CMK (cell line): ENCODE measurements around the gene PHC3.
"Not testable (repeated sequence)": the region's sequence is repeated elsewhere in the genome, so short reads cannot be mapped to it uniquely, and the experiment has no call there.

Source experiments
- DNase-seq: peaks from one replicate; pipeline ENCODE4 v3.0.0-alpha.2; 2010; ENCODE audit warnings: low read depth

PHC3 gene, protein sequence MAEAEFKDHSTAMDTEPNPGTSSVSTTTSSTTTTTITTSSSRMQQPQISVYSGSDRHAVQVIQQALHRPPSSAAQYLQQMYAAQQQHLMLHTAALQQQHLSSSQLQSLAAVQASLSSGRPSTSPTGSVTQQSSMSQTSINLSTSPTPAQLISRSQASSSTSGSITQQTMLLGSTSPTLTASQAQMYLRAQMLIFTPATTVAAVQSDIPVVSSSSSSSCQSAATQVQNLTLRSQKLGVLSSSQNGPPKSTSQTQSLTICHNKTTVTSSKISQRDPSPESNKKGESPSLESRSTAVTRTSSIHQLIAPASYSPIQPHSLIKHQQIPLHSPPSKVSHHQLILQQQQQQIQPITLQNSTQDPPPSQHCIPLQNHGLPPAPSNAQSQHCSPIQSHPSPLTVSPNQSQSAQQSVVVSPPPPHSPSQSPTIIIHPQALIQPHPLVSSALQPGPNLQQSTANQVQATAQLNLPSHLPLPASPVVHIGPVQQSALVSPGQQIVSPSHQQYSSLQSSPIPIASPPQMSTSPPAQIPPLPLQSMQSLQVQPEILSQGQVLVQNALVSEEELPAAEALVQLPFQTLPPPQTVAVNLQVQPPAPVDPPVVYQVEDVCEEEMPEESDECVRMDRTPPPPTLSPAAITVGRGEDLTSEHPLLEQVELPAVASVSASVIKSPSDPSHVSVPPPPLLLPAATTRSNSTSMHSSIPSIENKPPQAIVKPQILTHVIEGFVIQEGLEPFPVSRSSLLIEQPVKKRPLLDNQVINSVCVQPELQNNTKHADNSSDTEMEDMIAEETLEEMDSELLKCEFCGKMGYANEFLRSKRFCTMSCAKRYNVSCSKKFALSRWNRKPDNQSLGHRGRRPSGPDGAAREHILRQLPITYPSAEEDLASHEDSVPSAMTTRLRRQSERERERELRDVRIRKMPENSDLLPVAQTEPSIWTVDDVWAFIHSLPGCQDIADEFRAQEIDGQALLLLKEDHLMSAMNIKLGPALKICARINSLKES

DNA sequence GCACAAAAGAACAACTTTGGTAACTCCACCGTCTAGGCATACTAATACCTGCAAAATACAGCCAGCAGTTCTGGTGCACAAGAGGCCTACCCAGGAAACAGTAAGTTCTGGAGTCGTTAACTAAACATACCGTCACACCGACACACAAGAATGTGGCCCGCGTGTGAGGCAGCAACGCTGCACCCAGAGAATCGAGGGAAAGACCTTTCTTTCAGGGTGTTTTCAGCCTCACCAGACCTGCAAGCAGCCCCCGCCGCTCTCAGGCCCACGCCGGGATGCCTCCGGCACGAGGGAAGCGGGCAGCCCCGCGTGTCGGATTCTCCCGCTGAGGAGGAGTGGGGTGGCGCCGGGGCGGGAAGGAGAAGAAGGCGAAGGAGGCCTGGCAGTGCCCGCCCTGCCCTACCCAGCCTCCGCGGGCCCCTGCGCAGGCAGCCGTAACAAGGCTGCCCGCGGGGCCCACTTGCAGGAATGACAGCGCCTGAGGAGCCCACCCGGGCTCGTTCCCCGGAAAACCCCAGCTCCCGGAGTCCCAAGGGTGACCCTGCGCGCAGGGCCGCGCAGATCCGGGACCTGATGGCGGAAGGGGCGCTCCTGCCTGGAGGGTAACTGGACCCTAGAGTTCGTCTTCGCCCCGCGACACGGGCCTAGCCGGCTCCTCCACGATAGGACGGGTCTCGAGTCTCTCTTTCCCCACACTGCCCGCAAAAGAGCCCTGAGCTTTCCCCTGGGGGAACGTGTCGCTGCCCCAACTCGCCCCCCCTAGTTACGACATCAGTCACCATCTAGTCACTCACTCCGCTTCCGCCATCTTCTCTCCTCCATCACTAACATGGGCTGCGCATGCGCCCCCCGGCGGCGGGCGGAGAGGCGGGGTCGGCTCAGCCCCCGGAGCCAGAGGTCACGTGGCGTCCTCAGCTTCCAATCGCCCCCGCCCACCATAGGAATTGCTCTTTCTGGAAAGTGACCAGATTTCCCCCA is at the start of gene PHC3:
Gene PHC3, minus strand, starts transcription at position 826 of the 978 bp plus-strand sequence. Its CDS starts 18 bp downstream, at position 808.
- DNase-seq: peak; percentile 73

DNA sequence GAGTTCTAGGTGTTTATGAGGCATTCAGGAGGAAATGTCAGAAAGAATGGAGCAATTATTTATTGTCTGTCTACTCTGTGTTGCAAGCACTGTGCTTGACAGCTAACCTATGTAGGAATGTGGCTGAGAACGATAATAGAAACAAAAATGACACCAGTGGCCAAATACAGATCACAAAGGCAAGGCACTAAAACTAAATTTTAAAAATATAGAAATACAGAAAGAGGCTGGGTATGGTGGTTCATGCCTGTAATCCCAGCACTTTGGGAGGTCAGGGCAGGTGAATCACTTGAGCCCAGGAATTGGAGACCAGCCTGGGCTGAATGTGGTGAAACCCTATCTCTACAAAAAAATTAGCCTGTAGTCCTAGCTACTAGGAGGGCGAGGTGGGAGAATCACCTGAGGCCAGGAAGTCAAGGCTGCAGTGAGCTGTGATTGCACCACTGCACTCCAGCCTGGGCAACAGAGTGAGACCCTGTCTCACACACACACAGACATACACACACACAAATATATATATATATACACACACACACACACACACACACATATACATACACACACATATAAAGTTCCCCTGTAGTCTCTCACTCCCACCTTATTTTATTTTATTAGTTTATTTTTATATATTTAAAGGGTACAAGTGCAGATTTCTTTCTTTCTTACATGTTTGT is 46.7 kb upstream of the PHC3 start:
- no peak for DNase-seq

DNA sequence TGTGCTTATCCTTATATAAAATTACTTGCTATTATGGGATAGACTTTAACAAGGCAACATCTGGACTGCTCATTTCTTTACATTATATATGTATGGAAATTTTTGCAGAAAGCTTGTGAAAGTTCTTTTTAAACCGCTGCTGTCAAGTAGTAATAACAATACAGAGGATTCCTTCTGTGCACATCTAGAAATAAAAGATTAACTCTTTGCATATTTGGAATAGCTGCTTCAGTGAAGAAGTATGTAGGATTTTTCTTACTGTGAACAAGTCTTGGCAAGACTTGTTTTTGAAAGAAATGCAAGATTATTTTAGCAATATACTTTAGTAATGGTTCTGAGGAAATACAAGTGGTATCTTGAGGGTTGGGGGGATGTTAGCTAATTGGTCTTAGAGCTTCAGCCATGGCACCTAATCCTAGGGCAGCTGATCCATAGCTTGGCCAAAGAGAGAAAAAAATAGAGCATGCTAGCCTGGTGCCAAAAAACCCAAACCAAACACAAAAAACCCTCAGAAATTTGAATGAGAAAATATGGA is 45.0 kb upstream of the PHC3 start:
- no peak for DNase-seq

DNA sequence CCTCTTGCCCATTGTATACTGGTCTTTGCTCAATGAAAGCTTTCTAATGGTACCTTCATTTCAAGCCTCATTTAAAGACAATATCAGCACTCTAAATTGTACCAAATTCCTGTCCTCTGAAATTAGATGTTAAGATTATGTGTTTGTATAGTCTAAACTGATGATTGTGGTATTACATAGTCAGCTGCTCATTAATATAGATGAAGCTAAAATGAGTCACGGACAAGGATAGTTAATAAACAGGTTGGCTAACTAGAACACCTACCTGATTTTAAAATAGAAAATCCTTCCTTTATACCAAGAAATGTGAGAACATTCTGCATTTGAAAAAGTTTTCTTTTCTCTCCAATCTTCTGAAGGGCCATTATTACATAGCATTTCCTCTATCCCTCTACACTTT is 43.6 kb upstream of the PHC3 start:
- DNase-seq: no peak

DNA sequence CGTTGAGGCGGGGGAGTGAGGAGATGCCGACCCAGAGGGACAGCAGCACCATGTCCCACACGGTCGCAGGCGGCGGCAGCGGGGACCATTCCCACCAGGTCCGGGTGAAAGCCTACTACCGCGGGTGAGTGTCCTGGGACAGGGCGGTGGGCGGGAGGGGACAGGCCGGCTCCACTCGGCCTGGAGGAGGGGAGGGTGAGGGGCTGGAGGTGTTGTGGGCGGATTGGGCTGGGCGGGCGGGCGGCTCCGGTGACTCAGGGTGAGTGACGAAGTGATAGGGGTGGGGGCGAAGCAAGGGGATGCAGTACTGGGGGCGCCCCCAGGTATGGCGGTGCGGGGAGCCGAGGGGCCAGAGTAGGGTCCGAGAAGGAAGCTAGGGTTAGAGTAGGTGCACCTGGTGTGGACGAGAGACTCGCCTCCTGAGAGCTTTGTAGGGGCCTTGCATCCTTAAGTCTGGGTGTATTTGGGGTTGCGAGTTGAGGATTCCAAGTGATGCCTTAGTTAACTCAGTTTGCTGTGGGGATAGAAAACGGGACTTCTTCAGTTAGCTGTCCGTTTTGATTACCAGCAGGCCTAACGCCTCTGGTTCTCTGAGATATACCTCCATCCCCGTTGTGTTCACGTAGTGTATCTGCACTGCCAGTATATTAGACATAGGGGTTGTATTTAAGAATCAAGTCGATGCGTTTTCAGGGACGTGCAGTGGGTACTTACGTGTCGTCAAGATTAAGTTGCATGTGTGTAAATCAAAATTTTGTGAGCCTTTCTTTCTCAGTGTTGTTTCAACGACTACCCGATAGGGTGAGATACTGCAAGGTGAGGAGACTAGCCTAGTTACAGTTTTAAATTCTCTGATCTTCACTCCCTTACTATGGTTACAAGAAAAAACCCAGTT is 41.4 kb upstream of the PHC3 start:
- no peak for DNase-seq

DNA sequence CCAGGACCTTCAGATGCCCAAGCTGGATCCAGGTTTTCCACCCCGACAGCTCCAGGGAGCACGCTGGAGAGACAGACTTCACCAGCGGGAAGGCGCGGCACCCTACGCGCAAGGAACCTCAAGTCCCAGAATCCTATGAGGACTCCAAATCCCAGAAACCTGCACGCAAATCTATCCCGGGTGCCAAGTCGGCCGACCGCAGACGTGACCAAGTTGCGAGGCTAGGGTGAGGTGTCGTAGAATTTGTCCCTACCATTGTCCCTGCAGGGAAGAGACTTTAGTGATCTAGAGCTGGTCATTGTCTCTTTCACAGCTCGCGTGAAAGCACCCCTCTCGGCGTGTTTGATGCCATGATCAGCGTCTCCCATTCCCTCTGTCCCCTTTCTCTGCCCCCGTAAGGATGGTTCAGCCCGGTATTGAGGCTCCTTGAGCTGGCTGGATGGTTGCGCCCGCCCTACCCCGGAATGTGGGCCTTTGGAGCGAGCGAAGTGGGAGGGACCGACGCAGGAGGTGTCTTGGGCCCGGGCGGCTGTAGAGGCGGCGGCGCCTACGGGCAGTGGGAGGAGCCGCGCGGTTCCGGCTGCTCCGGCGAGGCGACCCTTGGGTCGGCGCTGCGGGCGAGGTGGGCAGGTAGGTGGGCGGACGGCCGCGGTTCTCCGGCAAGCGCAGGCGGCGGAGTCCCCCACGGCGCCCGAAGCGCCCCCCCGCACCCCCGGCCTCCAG is 40.6 kb upstream of the PHC3 start, which contains the start of gene PRKCI:
Gene PRKCI, plus strand, starts transcription at position 501 of the 723 bp plus-strand sequence. CDS start 246 bp downstream, outside the sequence.
- DNase-seq: peak; percentile 82

DNA sequence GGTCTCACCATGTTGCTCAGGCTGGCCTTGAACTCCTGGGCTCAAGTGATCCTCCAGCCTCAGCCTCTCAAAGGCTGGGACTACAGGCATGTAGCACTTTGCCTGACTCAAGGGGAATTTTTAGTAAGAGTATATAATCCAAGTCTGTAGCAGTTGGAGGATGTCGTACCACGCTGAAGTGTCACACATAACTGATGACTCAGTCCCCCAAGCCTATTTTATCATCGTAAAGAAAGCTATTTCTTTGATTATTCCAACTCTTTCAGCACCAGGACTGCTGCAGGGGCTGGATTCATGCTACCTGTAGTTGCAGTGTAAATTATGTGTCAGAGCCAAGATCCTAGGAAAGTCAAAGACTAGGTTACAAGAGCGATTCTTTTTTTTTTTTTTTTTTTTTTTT is 39.3 kb upstream of the PHC3 start:
- DNase-seq: no peak

DNA sequence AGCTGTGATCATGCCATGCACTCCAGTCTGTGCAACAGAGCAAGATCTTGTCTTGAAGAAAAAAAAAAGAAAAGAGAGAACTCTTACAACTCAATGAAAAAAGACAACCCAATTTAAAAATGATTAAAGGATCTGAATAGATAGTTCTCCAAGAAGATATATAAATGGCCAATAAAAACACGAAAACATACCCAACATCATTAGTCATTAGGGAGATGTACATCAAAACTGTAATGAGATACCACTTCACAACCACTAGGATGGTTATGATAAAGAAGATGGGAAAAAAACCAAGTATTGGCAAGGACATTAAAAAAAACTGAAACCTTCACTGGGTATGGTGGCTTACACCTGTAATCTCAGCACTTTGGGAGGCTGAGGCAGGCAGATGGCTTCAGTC is 38.3 kb upstream of the PHC3 start:
- DNase-seq: no peak

DNA sequence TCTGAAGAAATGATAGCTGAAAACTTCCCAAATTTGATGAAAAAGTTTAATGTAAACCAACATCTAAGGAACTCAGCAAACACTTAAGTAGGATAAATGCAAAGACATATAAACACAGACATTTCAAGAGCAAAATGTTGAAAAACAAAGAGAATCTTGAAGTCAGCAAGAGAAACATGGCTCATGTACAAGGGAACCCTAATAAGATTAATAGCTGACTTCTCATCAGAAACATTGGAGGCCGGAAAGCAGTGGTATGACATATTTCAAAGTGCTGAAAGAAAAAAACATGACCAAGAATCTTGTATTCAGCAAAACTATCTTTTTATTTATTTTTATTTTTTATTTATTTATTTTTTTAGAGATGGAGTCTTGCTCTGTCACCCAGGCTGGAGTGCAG is 30.1 kb upstream of the PHC3 start:
- DNase-seq: no peak

DNA sequence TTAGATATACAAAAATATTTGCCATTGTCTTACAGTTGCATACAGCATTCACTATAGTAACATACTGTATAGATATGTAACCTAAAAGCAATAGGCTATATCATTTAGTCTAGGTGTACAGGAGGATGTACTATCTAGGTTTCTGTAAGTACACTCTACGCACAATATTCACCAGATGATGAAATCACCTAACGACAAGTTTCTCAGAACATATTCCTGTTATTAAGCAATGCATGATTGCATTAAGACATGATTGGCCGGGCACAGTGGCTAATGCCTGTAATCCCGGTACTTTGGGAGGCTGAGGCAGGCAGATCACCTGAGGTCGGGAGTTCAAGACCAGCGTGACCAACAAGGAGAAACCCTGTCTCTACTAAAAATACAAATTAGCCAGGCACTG is 26.2 kb upstream of the PHC3 start:
- no peak for DNase-seq

DNA sequence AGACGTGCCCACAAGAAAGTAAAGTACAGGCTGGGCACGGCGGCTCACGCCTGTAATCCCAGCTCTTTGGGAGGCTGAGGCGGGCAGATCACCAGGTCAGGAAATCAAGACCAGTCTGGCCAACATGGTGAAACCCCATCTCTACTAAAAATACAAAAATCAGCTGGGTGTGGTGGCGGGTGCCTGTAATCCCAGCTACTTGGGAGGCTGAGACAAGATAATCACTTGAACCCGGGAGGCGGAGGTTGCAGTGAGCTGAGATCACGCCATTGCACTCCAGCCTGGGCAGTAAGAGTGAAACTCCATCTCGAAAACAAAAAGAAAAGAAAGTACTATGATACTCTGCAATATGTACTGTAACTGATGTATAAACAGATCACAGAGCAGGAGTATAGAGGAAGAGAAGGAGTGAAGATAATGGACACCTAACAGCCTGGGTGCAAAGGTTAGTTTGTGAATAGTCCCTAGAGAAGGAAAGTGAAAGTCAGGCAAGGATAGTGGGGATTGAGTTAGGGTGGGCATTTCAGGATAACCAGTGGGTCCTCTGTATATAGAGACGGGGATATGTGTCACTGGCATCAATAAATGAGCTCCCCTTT is 24.7 kb upstream of the PHC3 start:
- DNase-seq: not testable (repeated sequence)

DNA sequence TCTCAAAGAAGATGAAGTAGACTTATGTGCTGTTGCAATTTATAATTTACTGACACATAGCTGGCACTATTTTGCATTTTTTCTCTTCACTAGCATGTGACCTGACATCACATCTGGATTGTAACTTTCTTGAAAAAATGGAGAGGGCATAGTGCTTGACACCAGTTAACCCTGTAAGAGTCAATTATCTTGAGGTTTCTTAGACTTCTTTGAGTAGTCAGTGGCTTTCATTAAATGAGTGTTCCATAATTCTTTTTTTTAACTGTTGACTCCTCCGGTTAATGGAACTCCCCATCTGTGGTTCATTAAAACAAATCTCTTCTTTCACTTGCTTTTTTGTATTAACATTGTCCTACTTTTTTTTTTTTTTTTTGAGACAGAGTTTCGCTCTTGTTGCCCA is 23.8 kb upstream of the PHC3 start:
- no peak for DNase-seq

DNA sequence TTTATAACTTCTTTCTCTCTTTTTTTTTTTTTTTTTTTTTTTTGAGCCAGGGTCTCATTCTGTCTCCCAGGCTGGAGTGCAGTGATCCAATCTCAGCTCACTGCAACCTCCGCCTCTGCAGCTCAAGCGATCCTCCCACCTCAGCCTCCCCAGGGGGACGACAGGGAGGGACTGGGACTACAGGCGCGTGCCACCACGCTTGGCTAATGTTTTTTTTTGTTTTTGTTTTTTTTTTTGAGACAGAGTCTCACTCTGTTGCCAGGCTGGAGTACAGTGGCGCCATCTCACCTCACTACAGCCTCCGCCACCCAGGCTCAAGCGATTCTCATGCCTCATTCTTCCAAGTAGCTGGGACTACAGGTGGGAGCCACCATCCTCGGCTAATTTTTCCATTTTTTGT is 23.0 kb upstream of the PHC3 start:
- no peak for DNase-seq

DNA sequence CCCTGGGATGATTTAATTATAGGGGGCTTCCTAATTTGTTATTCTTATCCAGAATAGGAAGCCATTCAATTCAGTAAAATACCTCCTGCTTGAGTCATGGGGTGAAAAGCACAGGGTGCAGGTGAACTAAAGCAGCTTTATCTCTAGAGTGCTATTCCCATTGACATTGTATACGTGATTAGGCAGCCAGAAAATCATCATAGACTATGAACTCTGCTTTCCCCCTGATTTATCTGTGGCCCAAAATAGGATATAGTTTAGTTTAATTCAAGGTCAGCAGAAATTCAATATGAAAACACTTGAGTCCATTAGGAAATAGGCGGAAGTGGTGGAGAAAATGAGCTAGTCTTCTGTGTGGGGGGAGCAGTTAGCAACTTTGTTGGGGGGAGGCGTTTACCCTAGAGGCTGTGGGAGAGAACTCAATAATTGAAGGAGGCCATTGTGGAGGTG is 22.5 kb upstream of the PHC3 start:
- no peak for DNase-seq

DNA sequence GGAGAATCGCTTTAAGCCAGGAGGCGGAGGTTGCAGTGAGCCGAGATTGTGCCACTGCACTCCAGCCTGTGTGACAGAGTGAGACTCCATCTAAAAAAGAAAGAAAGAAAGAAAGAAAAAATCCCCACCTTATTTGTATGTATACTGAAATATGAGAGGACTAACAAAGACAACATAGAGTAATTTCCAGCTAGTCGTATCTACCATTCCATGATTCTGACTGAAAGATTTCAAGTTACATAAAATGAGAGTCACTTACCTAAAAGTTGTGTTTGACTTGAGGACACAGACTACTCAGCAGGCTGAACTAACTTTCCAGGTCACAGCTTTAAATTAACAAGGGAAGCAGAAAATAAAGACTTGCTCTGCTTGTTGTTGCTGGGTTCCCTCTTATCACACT is 21.9 kb upstream of the PHC3 start:
- no peak for DNase-seq

DNA sequence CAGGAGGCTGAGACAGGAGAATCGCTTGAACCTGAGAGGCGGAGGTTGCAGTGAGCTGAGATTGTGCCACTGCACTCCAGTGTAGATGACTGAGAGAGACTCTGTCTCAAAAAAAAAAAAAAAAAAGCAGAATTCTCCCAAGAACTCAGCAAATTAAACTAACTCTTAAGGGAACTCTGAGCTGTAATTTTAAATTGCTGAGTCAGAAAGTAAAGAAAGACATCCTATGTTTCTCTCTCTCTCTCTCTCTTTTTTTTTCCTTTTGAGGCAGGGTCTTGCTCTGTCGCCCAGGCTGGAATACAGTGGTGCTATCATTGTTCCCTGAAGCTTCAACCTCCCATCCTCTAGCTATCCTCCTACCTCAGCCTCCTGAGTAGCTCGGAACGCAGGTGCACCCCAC is 20.0 kb upstream of the PHC3 start:
- no peak for DNase-seq

DNA sequence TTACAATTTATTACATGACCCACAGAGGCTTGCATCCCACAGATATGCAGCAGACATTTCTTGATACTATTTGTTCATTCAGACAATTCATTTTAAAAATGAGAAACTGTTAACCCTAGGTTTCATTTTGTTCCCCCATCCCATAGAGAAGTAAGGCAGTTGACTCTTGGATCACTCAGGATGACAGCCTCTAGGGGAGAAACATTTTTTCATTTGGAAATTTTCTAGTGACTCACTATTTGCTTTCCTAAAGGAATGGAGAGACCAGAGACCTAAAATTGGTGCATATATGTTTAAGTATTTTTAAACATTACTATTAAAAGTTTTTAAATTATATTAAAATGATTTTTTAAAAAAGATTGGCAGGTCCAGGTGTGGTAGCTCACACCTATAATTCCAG is 19.5 kb upstream of the PHC3 start:
- no peak for DNase-seq

DNA sequence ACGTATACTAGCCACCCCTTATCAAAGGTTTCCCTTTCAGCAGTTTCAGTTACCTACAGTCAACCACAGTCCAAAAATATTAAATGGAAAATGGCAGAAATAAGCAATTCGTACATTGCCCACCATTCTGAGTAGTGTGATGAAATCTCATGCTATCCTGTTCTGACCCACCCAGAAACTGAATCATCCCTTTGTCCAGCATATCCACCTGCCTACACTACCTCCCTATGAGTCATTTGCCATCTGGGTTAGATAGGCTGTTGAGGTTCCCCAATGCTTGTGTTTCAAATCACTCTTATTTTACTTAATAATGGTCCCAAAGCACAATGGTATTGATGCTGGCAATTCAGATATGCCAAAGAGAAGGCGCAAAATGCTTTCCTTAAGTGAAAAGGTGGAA is 15.3 kb upstream of the PHC3 start:
- DNase-seq: no peak

DNA sequence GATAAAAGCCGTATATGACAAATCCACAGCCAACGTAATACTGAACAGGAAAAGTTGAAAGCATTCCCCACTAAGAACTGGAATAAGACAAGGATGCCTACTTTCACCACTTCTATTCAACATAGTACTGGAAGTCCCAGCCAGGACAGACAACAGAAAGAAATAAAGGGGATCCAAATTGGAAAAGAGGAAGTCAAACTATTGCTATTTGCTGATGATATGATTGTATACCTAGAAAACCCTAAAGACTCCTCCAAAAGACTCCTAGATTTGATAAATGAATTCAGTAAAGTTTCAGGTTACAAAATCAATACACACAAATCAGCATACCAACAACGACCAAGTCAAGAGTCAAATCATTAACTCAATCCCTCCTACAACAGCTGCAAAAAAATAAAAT is 14.2 kb upstream of the PHC3 start:
- DNase-seq: not testable (repeated sequence)
